Activated CD8-positive, alpha-beta T cell treated with anti-CD3 and anti-CD28 coated beads for 36 hours (primary cell): ENCODE results near the gene PIGP. TPM values are rescaled to one million over a fixed set of nuclear protein-coding genes. Genes with fewer than 3 reads are reported as not detected.

Experiments
- ATAC-seq: fragments of 200-7000 bp; cut with Tn5 transposase; one replicate; pipeline ENCODE4 v1.10.0; 2021; ENCODE audit warnings: mild to moderate bottlenecking, moderate library complexity
- CTCF ChIA-PET: fragments of 350-600 bp; sonication (Branson Sonifier 250); formaldehyde crosslinking; loops from one replicate; lab custom pipeline; 2021; ENCODE audit warnings: antibody characterized with exemption; lab: Charles Lee
- POLR2A ChIA-PET: fragments of 350-600 bp; sonication (Branson Sonifier 250); formaldehyde crosslinking; loops from one replicate; lab custom pipeline; 2021; ENCODE audit warnings: antibody characterized with exemption; lab: Charles Lee
- DNase-seq: peaks from one replicate; pipeline ENCODE4 v3.0.0-alpha.2; 2020
- H3K27ac Mint-ChIP-seq: one replicate; pipeline ENCODE4 v1.8.0; 2021; ENCODE audit warnings: mild to moderate bottlenecking, mixed read lengths
- H3K27me3 Mint-ChIP-seq: one replicate; pipeline ENCODE4 v1.8.0; 2021; ENCODE audit warnings: mixed read lengths
- H3K36me3 Mint-ChIP-seq: one replicate; pipeline ENCODE4 v1.8.0; 2021; ENCODE audit warnings: low read depth, mixed read lengths
- H3K4me1 Mint-ChIP-seq: one replicate; pipeline ENCODE4 v1.8.0; 2021; ENCODE audit warnings: low read depth, mixed read lengths
- H3K4me3 Mint-ChIP-seq: one replicate; pipeline ENCODE4 v1.8.0; 2021; ENCODE audit warnings: mild to moderate bottlenecking, moderate library complexity, mixed read lengths
- H3K9me3 Mint-ChIP-seq: one replicate; pipeline ENCODE4 v1.8.0; 2021; ENCODE audit warnings: mixed read lengths
- CTCF ChIP-seq: fragments of 200-600 bp; IDR thresholded peaks from one replicate; pipeline ENCODE4 v1.8.0; 2022; ENCODE audit warnings: antibody characterized with exemption, mild to moderate bottlenecking
- intact Hi-C: fragments of 100-400 bp; cut with micrococcal nuclease; formaldehyde crosslinking; loops from one replicate; pipeline ENCODE4 v1.10.0; 2022
- total RNA-seq, 2 experiments: library from RNA; stranded (reverse); gene quantifications; one replicate each; pipeline ENCODE4 v1.2.3, GENCODE V29; 2021

Gene PIGP
- total RNA-seq, 2 experiments from 2014 or later = 23.4 to 24.3 TPM

- Mint-ChIP-seq H3K4me3 (no peak overlapping the region), H3K9me3 (peaks cover 5% of the 10 kb centered on the region), H3K36me3 (peaks cover 6% of the 10 kb centered on the region), H3K4me1 (peaks cover 33% of the 10 kb centered on the region), H3K27me3 (no peaks in the 10 kb centered on the region), H3K27ac (no peak overlapping the region)
- intact Hi-C loops = no loop called here
- no peak for TF ChIP-seq CTCF
- POLR2A ChIA-PET = interaction anchor here (1.4 kb wide), 1 partner anchor 10 kb away, joined by 4 read pairs; no protein-coding TSS in a partner anchor
- DNase-seq = no peak
- no peak for ATAC-seq
- CTCF ChIA-PET = no interaction called here
Measured at GRCh38 chr21:37082375-37082774, 9.5 kb upstream of the PIGP start.

- H3K4me3 Mint-ChIP-seq = no peak overlapping the region
- intact Hi-C loops = loop anchor here (10.0 kb wide), 1 partner anchor 95 kb away; no protein-coding TSS in a partner anchor
- ATAC-seq (peak; percentile 72), DNase-seq (peak; percentile 32)
- CTCF ChIA-PET = interaction anchor here (0.6 to 1.3 kb wide), 2 partner anchors 41 to 70 kb away, joined by 3 to 4 read pairs; no protein-coding TSS in a partner anchor
- POLR2A ChIA-PET = no interaction called here
- H3K9me3 Mint-ChIP-seq = peaks cover 5% of the 10 kb centered on the region
- H3K4me1 Mint-ChIP-seq = peaks cover 47% of the 10 kb centered on the region
- TF ChIP-seq CTCF = peak; percentile 68
- peaks cover 6% of the 10 kb centered on the region for H3K36me3 Mint-ChIP-seq
- no peaks in the 10 kb centered on the region for H3K27me3 Mint-ChIP-seq
- H3K27ac Mint-ChIP-seq = no peak overlapping the region
Measured at GRCh38 chr21:37079211-37079824, 6.4 kb upstream of the PIGP start.

GRCh38 chr21:37077403-37077802 lies 4.5 kb upstream of the PIGP start:
- peaks cover 36% of the 10 kb centered on the region for H3K4me1 Mint-ChIP-seq
- intact Hi-C loops = loop anchor here (10.0 kb wide), 1 partner anchor 93 kb away; no protein-coding TSS in a partner anchor
- H3K36me3 Mint-ChIP-seq = peaks cover 6% of the 10 kb centered on the region
- ChIA-PET POLR2A (no interaction called here), CTCF (no interaction called here)
- TF ChIP-seq CTCF = no peak
- no peak for DNase-seq
- ATAC-seq = no peak
- peaks cover 5% of the 10 kb centered on the region for H3K9me3 Mint-ChIP-seq
- no peaks in the 10 kb centered on the region for H3K27me3 Mint-ChIP-seq
- H3K4me3 Mint-ChIP-seq = no peak overlapping the region
- no peak overlapping the region for H3K27ac Mint-ChIP-seq

GRCh38 chr21:37076087-37076850 lies 3.4 kb upstream of the PIGP start:
- no peak overlapping the region for H3K4me3 Mint-ChIP-seq
- ATAC-seq = no peak
- peaks cover 9% of the 10 kb centered on the region for H3K36me3 Mint-ChIP-seq
- H3K9me3 Mint-ChIP-seq = peaks cover 5% of the 10 kb centered on the region
- no peaks in the 10 kb centered on the region for H3K27me3 Mint-ChIP-seq
- ChIA-PET CTCF (no interaction called here), POLR2A (interaction anchor here (0.5 kb wide), 1 partner anchor 32 kb away, joined by 3 read pairs; no protein-coding TSS in a partner anchor)
- intact Hi-C loops = loop anchor here (10.0 kb wide), 1 partner anchor 91 kb away; no protein-coding TSS in a partner anchor
- H3K4me1 Mint-ChIP-seq = peaks cover 39% of the 10 kb centered on the region
- no peak for TF ChIP-seq CTCF
- no peak overlapping the region for H3K27ac Mint-ChIP-seq
- no peak for DNase-seq
